ENCODE measurements around the gene FBLN1.

DNA sequence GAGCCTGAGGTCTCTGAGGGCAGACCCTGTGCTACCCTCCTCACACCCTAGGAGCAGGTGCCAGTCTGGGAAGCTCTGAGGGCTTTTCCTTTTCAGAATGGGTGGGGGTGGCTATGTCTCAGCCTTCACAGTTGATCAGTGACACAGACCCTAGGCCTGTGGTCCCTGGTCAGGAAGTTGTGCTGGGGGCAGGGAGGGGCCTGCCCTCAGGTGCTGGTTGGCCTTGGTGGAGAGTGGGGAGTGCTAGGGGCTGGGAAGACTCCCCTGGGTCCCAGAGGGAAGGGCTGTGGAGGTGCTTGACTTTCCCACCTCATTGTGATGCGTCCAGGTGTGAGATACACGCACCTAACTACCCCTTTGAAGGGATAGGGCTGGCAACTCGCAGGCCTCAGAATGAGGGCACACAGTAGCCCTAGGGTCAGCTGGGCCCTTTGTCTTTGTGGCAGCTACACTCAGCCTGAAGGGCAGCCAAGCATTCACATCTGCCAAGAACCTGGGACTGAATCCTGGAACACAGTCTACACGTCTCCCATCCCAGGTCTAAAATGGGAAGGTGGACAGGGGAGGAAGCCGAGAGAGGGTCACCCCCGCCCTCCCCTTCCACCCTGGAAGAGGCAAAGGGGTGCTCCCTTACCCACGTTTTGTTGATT, 137.7 kb downstream of the FBLN1 start:
- TF ChIP-seq, protein P1, sequence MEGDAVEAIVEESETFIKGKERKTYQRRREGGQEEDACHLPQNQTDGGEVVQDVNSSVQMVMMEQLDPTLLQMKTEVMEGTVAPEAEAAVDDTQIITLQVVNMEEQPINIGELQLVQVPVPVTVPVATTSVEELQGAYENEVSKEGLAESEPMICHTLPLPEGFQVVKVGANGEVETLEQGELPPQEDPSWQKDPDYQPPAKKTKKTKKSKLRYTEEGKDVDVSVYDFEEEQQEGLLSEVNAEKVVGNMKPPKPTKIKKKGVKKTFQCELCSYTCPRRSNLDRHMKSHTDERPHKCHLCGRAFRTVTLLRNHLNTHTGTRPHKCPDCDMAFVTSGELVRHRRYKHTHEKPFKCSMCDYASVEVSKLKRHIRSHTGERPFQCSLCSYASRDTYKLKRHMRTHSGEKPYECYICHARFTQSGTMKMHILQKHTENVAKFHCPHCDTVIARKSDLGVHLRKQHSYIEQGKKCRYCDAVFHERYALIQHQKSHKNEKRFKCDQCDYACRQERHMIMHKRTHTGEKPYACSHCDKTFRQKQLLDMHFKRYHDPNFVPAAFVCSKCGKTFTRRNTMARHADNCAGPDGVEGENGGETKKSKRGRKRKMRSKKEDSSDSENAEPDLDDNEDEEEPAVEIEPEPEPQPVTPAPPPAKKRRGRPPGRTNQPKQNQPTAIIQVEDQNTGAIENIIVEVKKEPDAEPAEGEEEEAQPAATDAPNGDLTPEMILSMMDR (conservative IDR thresholded peaks at IDR 0.05 in 1 of 2, IDR thresholded peaks at IDR 0.05 in 1 of 2; ENCODE audit: extremely low read depth in 1 of 2, insufficient read depth in 1 of 2, low read depth in 1 of 2, low read length in 2 of 2), result no peak
- no peak for TF ChIP-seq EZH2 (IDR thresholded peaks at IDR 0.05; ENCODE audit: borderline replicate concordance, low read length)
